CD4-positive, alpha-beta memory T cell (primary cell): ENCODE measurements around the gene COL28A1. TPM values are rescaled to one million over a fixed set of nuclear protein-coding genes. Genes with fewer than 3 reads are reported as not detected.

Experiments
- CTCF ChIA-PET: fragments of 350-600 bp; sonication (Branson Sonifier 250); formaldehyde crosslinking; loops from one replicate; lab custom pipeline; 2021; ENCODE audit warnings: inconsistent platforms; ENCODE audit not compliant: partially characterized antibody; lab: Charles Lee
- POLR2A ChIA-PET: fragments of 350-600 bp; sonication (Branson Sonifier 250); formaldehyde crosslinking; loops from one replicate; lab custom pipeline; 2021; ENCODE audit not compliant: partially characterized antibody; lab: Charles Lee
- DNase-seq, 5 donors: peaks; one replicate each; pipeline versions ENCODE4 v3.0.0 to v3.0.0-alpha.2; 2020 to 2022; ENCODE audit warnings: mixed read lengths in 1 of 5
- H3K27ac ChIP-seq: one replicate; pipeline ENCODE4 v1.7.0; 2013; ENCODE audit warnings: low read depth, low read length
- H3K27me3 ChIP-seq: 2 replicates; pipeline ENCODE4 v1.7.0; 2013; ENCODE audit warnings: mild to moderate bottlenecking, low read length, moderate library complexity; ENCODE audit not compliant: insufficient read depth
- H3K36me3 ChIP-seq: 2 replicates; pipeline ENCODE4 v1.7.0; 2013; ENCODE audit warnings: mild to moderate bottlenecking, low read length, moderate library complexity; ENCODE audit not compliant: insufficient read depth
- H3K4me1 ChIP-seq: 2 replicates; pipeline ENCODE4 v1.7.0; 2013; ENCODE audit warnings: mild to moderate bottlenecking, low read length, moderate library complexity; ENCODE audit not compliant: insufficient read depth
- H3K4me3 ChIP-seq, 2 donors: one replicate each; pipeline ENCODE4 v1.7.0; 2013; ENCODE audit warnings: low read length in 2 of 2, mild to moderate bottlenecking in 1 of 2
- H3K9me3 ChIP-seq, 2 donors: one replicate each; pipeline ENCODE4 v1.7.0; 2013; ENCODE audit warnings: low read length in 2 of 2, control low read depth in 1 of 2; ENCODE audit not compliant: control insufficient read depth in 1 of 2
- H3K27ac Mint-ChIP-seq, 7 donors: one replicate each; pipeline ENCODE4 v1.8.0; 2020 to 2021; ENCODE audit warnings: mixed read lengths in 7 of 7, mild to moderate bottlenecking in 6 of 7, inconsistent platforms in 3 of 7, moderate library complexity in 3 of 7
- H3K27me3 Mint-ChIP-seq, 2 donors: one replicate each; pipeline ENCODE4 v1.8.0; 2020 to 2021; ENCODE audit warnings: mixed read lengths in 2 of 2
- H3K36me3 Mint-ChIP-seq, 2 donors: one replicate each; pipeline ENCODE4 v1.8.0; 2020 to 2021; ENCODE audit warnings: mixed read lengths in 2 of 2, inconsistent platforms in 1 of 2, mild to moderate bottlenecking in 1 of 2
- H3K4me1 Mint-ChIP-seq, 4 donors: one replicate each; pipeline ENCODE4 v1.8.0; 2020 to 2021; ENCODE audit warnings: mixed read lengths in 4 of 4, mild to moderate bottlenecking in 1 of 4
- H3K4me3 Mint-ChIP-seq, 8 donors: one replicate each; pipeline ENCODE4 v1.8.0; 2020 to 2021; ENCODE audit warnings: mixed read lengths in 8 of 8, mild to moderate bottlenecking in 7 of 8, moderate library complexity in 6 of 8, inconsistent platforms in 3 of 8
- H3K9me3 Mint-ChIP-seq, 8 donors: one replicate each; pipeline ENCODE4 v1.8.0; 2020 to 2021; ENCODE audit warnings: mixed read lengths in 8 of 8, mild to moderate bottlenecking in 5 of 8, inconsistent platforms in 3 of 8, moderate library complexity in 1 of 8
- intact Hi-C: fragments of 100-400 bp; cut with micrococcal nuclease; formaldehyde crosslinking; loops from one replicate; pipeline ENCODE4 v1.15.1; 2023
- polyA plus RNA-seq, 2 donors: library from polyadenylated mRNA; unstranded; fragments of 300-500 nt; fragmentation: Illumina TruSeq; gene quantifications; one replicate each; pipeline ENCODE4 v1.2.3, GENCODE V29; 2021
- total RNA-seq, 2 experiments: library from RNA; stranded (reverse); gene quantifications; one replicate each; pipeline ENCODE4 v1.2.3, GENCODE V29; 2021

Gene COL28A1
- total and polyA plus RNA-seq, 4 experiments from 2014 or later, result 0.15 to 0.19 TPM; not detected in 2

DNA sequence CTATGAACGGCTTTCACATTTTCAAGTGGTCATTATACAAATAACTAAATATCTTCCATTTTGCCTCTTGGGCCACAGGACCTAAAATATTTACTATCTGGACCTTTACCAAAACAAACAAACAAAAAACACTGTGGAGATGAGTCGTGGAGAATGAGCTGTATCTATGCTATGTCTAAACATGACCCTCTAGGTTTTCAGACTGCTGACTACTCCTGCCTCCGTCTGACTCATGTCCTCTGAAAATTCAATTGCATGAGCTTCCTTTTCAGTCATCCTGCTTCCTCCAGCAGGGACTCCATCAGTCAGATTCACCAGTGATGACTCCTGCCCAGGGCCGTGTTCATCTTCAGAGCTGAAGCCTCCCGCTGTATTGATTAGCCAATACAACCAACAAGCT, 96.8 kb downstream of the COL28A1 start:
- H3K9me3 ChIP-seq, result no peaks in the 10 kb centered on the region
- H3K27ac ChIP-seq, result no peak overlapping the region
- Mint-ChIP-seq H3K36me3 (no peaks in the 10 kb centered on the region), H3K9me3 (peaks cover 0 to 2% (median 0%) of the 10 kb centered on the region in 8 donors), H3K4me1 (peaks cover 0 to 3% (median 0%) of the 10 kb centered on the region in 4 donors), H3K27ac (no peak overlapping the region), H3K4me3 (no peak overlapping the region), H3K27me3 (peaks cover 1 to 2% of the 10 kb centered on the region in 2 donors)
- intact Hi-C loops, result no loop called here
- H3K4me3 ChIP-seq, result no peak overlapping the region
- H3K4me1 ChIP-seq, result no peaks in the 10 kb centered on the region
- H3K36me3 ChIP-seq, result no peaks in the 10 kb centered on the region
- CTCF ChIA-PET, result interaction anchor here (1.5 kb wide), 1 partner anchor 15 kb away, joined by 5 read pairs; no protein-coding TSS in a partner anchor
- POLR2A ChIA-PET, result no interaction called here
- no peak for DNase-seq
- H3K27me3 ChIP-seq, result no peaks in the 10 kb centered on the region

DNA sequence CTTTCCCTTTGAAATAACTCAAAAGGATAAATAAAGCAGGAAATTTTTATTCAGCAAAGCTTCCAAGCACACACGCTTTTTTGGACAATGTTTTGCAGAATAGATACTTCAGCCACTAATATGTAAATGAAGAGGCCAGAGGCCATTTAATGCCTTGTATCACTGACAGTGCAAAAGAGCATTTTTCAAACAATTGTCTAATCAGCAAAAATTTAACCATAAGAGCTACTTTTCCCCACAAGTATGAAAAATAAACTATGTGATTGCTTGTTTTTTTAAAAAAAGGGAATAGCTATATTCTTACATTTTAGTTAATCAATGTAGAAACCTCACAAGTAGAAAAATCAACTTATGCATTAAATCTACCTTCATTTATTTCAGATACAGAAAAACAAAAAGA, 99.7 kb downstream of the COL28A1 start:
- ChIA-PET CTCF (interaction anchor here (1.0 to 3.0 kb wide), 2 partner anchors 12 to 254 kb away, joined by 3 to 10 read pairs; partner anchors contain the start of gene C1GALT1), POLR2A (no interaction called here)
- H3K4me3 ChIP-seq, result no peak overlapping the region
- no peaks in the 10 kb centered on the region for H3K4me1 Mint-ChIP-seq
- no peaks in the 10 kb centered on the region for H3K36me3 ChIP-seq
- no peaks in the 10 kb centered on the region for H3K36me3 Mint-ChIP-seq
- peaks cover 11% of the 10 kb centered on the region in 2 donors for H3K27me3 Mint-ChIP-seq
- H3K27ac ChIP-seq, result no peak overlapping the region
- DNase-seq, result no peak
- no peaks in the 10 kb centered on the region for H3K4me1 ChIP-seq
- no peak overlapping the region for H3K4me3 Mint-ChIP-seq
- intact Hi-C loops, result no loop called here
- H3K9me3 Mint-ChIP-seq, result peaks cover 0 to 2% (median 0%) of the 10 kb centered on the region in 8 donors
- H3K27me3 ChIP-seq, result no peaks in the 10 kb centered on the region
- no peaks in the 10 kb centered on the region for H3K9me3 ChIP-seq
- H3K27ac Mint-ChIP-seq, result no peak overlapping the region

DNA sequence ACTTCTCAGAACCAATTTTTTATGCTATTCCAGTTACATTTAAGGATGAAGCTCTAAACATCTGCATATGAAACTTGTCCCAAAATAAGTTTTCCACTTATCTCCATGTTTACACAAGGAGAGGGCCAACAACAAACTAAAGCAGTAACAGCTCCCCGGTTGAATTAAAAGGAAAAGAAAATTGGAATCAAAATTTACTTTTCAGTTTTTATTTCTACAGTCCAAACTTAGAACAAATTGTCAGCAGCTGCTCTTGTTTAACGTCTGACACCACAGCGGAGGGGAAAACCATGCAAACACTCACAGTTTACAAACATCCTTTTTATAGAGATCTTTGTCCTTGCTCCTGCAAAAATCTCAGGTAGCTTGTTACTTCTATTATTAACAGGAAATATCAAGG, 101.3 kb downstream of the COL28A1 start:
- H3K9me3 Mint-ChIP-seq, result no peaks in the 10 kb centered on the region
- peaks cover 13 to 14% of the 10 kb centered on the region in 2 donors for H3K27me3 Mint-ChIP-seq
- H3K4me1 Mint-ChIP-seq, result no peaks in the 10 kb centered on the region
- H3K27me3 ChIP-seq, result no peaks in the 10 kb centered on the region
- H3K4me1 ChIP-seq, result no peaks in the 10 kb centered on the region
- POLR2A ChIA-PET, result no interaction called here
- no peaks in the 10 kb centered on the region for H3K36me3 ChIP-seq
- DNase-seq, result no peak
- intact Hi-C loops, result no loop called here
- H3K4me3 ChIP-seq, result no peak overlapping the region
- no peaks in the 10 kb centered on the region for H3K36me3 Mint-ChIP-seq
- CTCF ChIA-PET, result interaction anchor here (3.0 kb wide), 1 partner anchor 10 kb away, joined by 10 read pairs; no protein-coding TSS in a partner anchor
- H3K9me3 ChIP-seq, result no peaks in the 10 kb centered on the region
- no peak overlapping the region for H3K27ac Mint-ChIP-seq
- no peak overlapping the region for H3K4me3 Mint-ChIP-seq
- no peak overlapping the region for H3K27ac ChIP-seq

DNA sequence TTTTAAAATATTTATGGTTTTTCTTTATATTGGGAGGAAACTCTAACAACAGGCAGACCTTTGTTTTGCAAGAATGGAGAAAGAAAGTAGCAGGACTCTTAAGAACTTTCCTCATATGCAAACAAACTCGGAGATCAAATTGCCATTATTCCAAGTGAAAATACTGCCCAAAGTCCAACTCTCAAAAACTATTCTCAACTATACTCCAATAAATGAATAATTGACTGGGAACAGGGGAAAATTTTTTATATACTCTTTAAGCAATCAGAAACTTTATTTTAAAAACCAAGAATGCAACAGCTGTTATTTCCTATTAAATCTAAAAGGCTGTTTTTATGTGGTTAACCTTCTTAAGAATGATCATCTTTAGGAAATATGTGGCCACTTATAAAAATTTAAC, 101.9 kb downstream of the COL28A1 start:
- POLR2A ChIA-PET, result no interaction called here
- no peak overlapping the region for H3K27ac Mint-ChIP-seq
- no peak overlapping the region for H3K4me3 Mint-ChIP-seq
- CTCF ChIA-PET, result interaction anchor here (3.0 kb wide), 1 partner anchor 10 kb away, joined by 10 read pairs; no protein-coding TSS in a partner anchor
- peaks cover 13 to 14% of the 10 kb centered on the region in 2 donors for H3K27me3 Mint-ChIP-seq
- no peaks in the 10 kb centered on the region for H3K9me3 Mint-ChIP-seq
- no peak overlapping the region for H3K27ac ChIP-seq
- intact Hi-C loops, result no loop called here
- no peak overlapping the region for H3K4me3 ChIP-seq
- no peaks in the 10 kb centered on the region for H3K36me3 Mint-ChIP-seq
- no peaks in the 10 kb centered on the region for H3K27me3 ChIP-seq
- H3K36me3 ChIP-seq, result no peaks in the 10 kb centered on the region
- no peaks in the 10 kb centered on the region for H3K4me1 ChIP-seq
- DNase-seq, result no peak
- no peaks in the 10 kb centered on the region for H3K9me3 ChIP-seq
- H3K4me1 Mint-ChIP-seq, result no peaks in the 10 kb centered on the region

DNA sequence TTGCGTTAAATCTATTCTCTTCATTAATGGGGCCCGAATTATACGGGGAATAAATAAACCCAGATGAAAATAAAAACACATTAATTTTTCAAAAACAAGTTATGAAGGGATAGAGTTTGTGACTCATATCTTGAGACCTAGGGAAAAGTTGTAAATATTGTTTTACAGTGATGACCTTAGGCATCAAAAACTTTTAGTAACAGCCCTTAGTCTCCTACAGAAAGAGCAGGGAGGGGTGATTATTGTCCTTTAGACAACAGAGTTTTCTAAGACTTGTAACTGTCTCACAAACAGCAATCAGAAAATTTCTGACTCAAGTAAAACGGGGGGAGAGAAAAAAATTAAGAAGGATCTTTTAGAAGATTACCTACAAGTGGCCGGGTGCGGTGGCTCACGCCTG, 102.7 kb downstream of the COL28A1 start:
- intact Hi-C loops, result no loop called here
- no peaks in the 10 kb centered on the region for H3K4me1 Mint-ChIP-seq
- Histone ChIP-seq H3K36me3 (no peaks in the 10 kb centered on the region), H3K9me3 (no peaks in the 10 kb centered on the region), H3K27ac (no peak overlapping the region), H3K4me1 (no peaks in the 10 kb centered on the region), H3K27me3 (no peaks in the 10 kb centered on the region), H3K4me3 (no peak overlapping the region)
- no peaks in the 10 kb centered on the region for H3K9me3 Mint-ChIP-seq
- ChIA-PET CTCF (interaction anchor here (3.0 kb wide), 1 partner anchor 9 kb away, joined by 10 read pairs; no protein-coding TSS in a partner anchor), POLR2A (no interaction called here)
- H3K36me3 Mint-ChIP-seq, result no peaks in the 10 kb centered on the region
- DNase-seq, result no peak
- H3K4me3 Mint-ChIP-seq, result no peak overlapping the region
- peaks cover 13 to 14% of the 10 kb centered on the region in 2 donors for H3K27me3 Mint-ChIP-seq
- no peak overlapping the region for H3K27ac Mint-ChIP-seq

DNA sequence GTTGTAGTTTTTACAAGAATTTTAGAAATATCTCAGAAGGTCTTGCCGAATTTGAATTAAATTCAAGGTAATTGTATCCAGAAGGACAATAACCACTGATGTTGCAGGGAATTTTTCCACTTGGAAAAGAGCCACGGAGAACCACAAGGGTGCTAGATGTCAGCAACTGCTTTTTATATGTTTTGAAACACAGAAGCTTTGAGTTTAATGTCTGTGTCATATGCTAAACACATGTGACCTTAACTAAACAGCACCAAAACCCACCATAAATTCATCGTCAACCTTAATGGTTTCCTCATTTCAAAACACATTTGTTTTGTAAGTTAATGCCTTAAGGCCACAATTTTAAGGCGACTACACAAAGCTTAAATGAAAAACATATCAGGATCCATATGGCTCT, 106.9 kb downstream of the COL28A1 start:
- Mint-ChIP-seq H3K36me3 (no peaks in the 10 kb centered on the region), H3K27me3 (peaks cover 11 to 13% of the 10 kb centered on the region in 2 donors), H3K27ac (no peak overlapping the region), H3K4me1 (peaks cover 0 to 10% (median 6%) of the 10 kb centered on the region in 4 donors), H3K9me3 (no peaks in the 10 kb centered on the region), H3K4me3 (no peak overlapping the region)
- intact Hi-C loops, result loop anchor here (10.0 kb wide), 1 partner anchor 866 kb away; no protein-coding TSS in a partner anchor
- ChIA-PET POLR2A (no interaction called here), CTCF (interaction anchor here (0.6 kb wide), 1 partner anchor 64 kb away, joined by 4 read pairs; no protein-coding TSS in a partner anchor)
- no peak overlapping the region for H3K4me3 ChIP-seq
- H3K9me3 ChIP-seq, result no peaks in the 10 kb centered on the region
- no peaks in the 10 kb centered on the region for H3K4me1 ChIP-seq
- H3K27ac ChIP-seq, result no peak overlapping the region
- no peaks in the 10 kb centered on the region for H3K36me3 ChIP-seq
- no peaks in the 10 kb centered on the region for H3K27me3 ChIP-seq
- DNase-seq, result no peak

DNA sequence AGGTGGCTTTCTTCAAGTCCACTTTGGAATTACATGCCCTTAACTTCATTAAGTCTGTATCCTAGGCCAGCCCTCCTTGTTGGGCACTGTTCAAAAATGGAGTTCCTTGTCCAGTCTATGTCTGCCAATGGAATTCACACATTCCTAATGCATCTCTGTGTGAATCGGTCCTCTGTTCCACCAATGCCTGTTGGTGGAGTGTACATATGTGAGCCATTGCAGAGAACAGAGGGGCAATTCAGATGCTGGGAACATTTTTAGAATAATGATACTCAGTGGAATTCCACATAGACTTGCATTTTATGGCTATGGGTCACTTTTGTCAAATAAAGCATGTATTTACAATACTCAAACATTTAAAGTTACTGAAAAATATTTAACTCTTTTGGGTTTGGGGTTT, 108.3 kb downstream of the COL28A1 start:
- H3K27me3 ChIP-seq, result no peaks in the 10 kb centered on the region
- Mint-ChIP-seq H3K27ac (no peak overlapping the region), H3K4me3 (no peak overlapping the region), H3K4me1 (peaks cover 0 to 10% (median 6%) of the 10 kb centered on the region in 4 donors), H3K27me3 (peaks cover 10 to 13% of the 10 kb centered on the region in 2 donors), H3K9me3 (no peaks in the 10 kb centered on the region), H3K36me3 (no peaks in the 10 kb centered on the region)
- no peaks in the 10 kb centered on the region for H3K9me3 ChIP-seq
- H3K4me3 ChIP-seq, result no peak overlapping the region
- no peak for DNase-seq
- H3K27ac ChIP-seq, result no peak overlapping the region
- no peaks in the 10 kb centered on the region for H3K4me1 ChIP-seq
- POLR2A ChIA-PET, result no interaction called here
- no peaks in the 10 kb centered on the region for H3K36me3 ChIP-seq
- intact Hi-C loops, result loop anchor here (10.0 kb wide), 1 partner anchor 867 kb away; no protein-coding TSS in a partner anchor
- CTCF ChIA-PET, result interaction anchor here (0.9 to 1.2 kb wide), 2 partner anchors 10 to 325 kb away, joined by 3 to 5 read pairs; no protein-coding TSS in a partner anchor
